Activated T-cell treated with anti-CD3 and anti-CD28 coated beads, Interleukin-2, amount 50 U/mL, for 1 hour (primary cell): ENCODE results near the gene MAP7D2.
"Not testable (repeated sequence)": the region's sequence is repeated elsewhere in the genome, so short reads cannot be mapped to it uniquely, and the experiment has no call there.

ENCODE experiments used
- DNase-seq: peaks from one replicate; pipeline ENCODE4 v3.0.0-alpha.2; 2020

Gene MAP7D2

GRCh38 chrX:20116577-20117240 is at the start of gene MAP7D2:
MAP7D2 (minus strand) TSS chrX:20116907; CDS start chrX:20116879, 28 bp downstream.
- DNase-seq = no peak

- not testable (repeated sequence) for DNase-seq
Measured at GRCh38 chrX:20162516-20162915, 45.8 kb upstream of the MAP7D2 start.

GRCh38 chrX:20159797-20160385 is 43.2 kb upstream of the MAP7D2 start:
- no peak for DNase-seq

GRCh38 chrX:20151689-20152088 is 35.0 kb upstream of the MAP7D2 start:
- no peak for DNase-seq

- DNase-seq = no peak
Measured at GRCh38 chrX:20149326-20149725, 32.6 kb upstream of the MAP7D2 start.

- no peak for DNase-seq
Measured at GRCh38 chrX:20147561-20147960, 30.9 kb upstream of the MAP7D2 start.

GRCh38 chrX:20144491-20144890 is 27.8 kb upstream of the MAP7D2 start:
- DNase-seq = no peak

GRCh38 chrX:20143561-20143960 is 26.9 kb upstream of the MAP7D2 start:
- no peak for DNase-seq

GRCh38 chrX:20143111-20143510 is 26.4 kb upstream of the MAP7D2 start:
- DNase-seq = no peak

GRCh38 chrX:20141281-20142220 is 24.8 kb upstream of the MAP7D2 start, which contains the start of gene EIF1AX:
EIF1AX (minus strand) TSS chrX:20141838; CDS start chrX:20141640, 198 bp downstream.
- peak; percentile 99 for DNase-seq

- no peak for DNase-seq
Measured at GRCh38 chrX:20140420-20140819, 23.7 kb upstream of the MAP7D2 start.

GRCh38 chrX:20139966-20140365 is 23.3 kb upstream of the MAP7D2 start:
- DNase-seq = no peak

GRCh38 chrX:20135944-20136343 is 19.2 kb upstream of the MAP7D2 start:
- no peak for DNase-seq

- no peak for DNase-seq
Measured at GRCh38 chrX:20132666-20133065, 16.0 kb upstream of the MAP7D2 start.

- DNase-seq = no peak
Measured at GRCh38 chrX:20130357-20130756, 13.7 kb upstream of the MAP7D2 start.

- DNase-seq = no peak
Measured at GRCh38 chrX:20129547-20129946, 12.8 kb upstream of the MAP7D2 start.

GRCh38 chrX:20128670-20129069 is 12.0 kb upstream of the MAP7D2 start:
- no peak for DNase-seq

- not testable (repeated sequence) for DNase-seq
Measured at GRCh38 chrX:20127440-20127839, 10.7 kb upstream of the MAP7D2 start.

- DNase-seq = not testable (repeated sequence)
Measured at GRCh38 chrX:20126833-20127232, 10.1 kb upstream of the MAP7D2 start.

GRCh38 chrX:20124964-20125363 is 8.3 kb upstream of the MAP7D2 start:
- no peak for DNase-seq

GRCh38 chrX:20118065-20118824 is 1.5 kb upstream of the MAP7D2 start:
- no peak for DNase-seq

GRCh38 chrX:20116087-20116576 is 575 bp downstream of the MAP7D2 start:
- no peak for DNase-seq
